Hepatocyte (in vitro differentiated cells): ENCODE data around the gene DPM1.

ENCODE experiments used
- CTCF ChIP-seq: fragments of 200-600 bp; sonication (generic); IDR thresholded peaks from 2 replicates; pipeline ENCODE4 v1.5.1; 2016; ENCODE audit warnings: antibody characterized with exemption, mild to moderate bottlenecking; ENCODE audit not compliant: poor library complexity
- EZH2 ChIP-seq: fragments of 200-600 bp; sonication (generic); IDR thresholded peaks from 2 replicates; pipeline ENCODE4 v1.6.1; 2016; ENCODE audit warnings: antibody characterized with exemption, mild to moderate bottlenecking, borderline replicate concordance

GRCh38 chr20:50992336-50992732 is 34.0 kb upstream of the DPM1 start:
- TF ChIP-seq EZH2 (no peak), CTCF (no peak)
